Body of pancreas (tissue), 4 donors: ENCODE measurements around the gene TMEM150B.

Experiments used
- POLR2A ChIP-seq, 3 donors: fragments of 450-650 bp; IDR thresholded peaks; one replicate each; pipeline ENCODE4 v1.6.1; 2016; ENCODE audit warnings: antibody characterized with exemption in 3 of 3, mild to moderate bottlenecking in 2 of 3
- TF ChIP-seq, protein P1 (sequence below), 7 experiments: fragments of 450-650 bp in 4 of 7; fragments of 200-600 bp in 3 of 7; sonication (generic) in 3 of 7; IDR thresholded peaks; one replicate each; pipeline ENCODE4 v1.5.1; 2016 to 2019; ENCODE audit warnings: antibody characterized with exemption in 7 of 7

GRCh38 chr19:55348317-55349034 is 23.3 kb upstream of the TMEM150B start:
- TF ChIP-seq, protein P1, sequence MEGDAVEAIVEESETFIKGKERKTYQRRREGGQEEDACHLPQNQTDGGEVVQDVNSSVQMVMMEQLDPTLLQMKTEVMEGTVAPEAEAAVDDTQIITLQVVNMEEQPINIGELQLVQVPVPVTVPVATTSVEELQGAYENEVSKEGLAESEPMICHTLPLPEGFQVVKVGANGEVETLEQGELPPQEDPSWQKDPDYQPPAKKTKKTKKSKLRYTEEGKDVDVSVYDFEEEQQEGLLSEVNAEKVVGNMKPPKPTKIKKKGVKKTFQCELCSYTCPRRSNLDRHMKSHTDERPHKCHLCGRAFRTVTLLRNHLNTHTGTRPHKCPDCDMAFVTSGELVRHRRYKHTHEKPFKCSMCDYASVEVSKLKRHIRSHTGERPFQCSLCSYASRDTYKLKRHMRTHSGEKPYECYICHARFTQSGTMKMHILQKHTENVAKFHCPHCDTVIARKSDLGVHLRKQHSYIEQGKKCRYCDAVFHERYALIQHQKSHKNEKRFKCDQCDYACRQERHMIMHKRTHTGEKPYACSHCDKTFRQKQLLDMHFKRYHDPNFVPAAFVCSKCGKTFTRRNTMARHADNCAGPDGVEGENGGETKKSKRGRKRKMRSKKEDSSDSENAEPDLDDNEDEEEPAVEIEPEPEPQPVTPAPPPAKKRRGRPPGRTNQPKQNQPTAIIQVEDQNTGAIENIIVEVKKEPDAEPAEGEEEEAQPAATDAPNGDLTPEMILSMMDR (IDR thresholded peaks at IDR 0.05): no peak
- TF ChIP-seq POLR2A (IDR thresholded peaks at IDR 0.05): no peak
